ENCODE data around the gene ID2. TPM values are rescaled to one million over a fixed set of nuclear protein-coding genes. Genes with fewer than 3 reads are reported as not detected.

Gene ID2
- polyA plus RNA-seq, 2 of the 4 experiments (the other 2 are of a cell fraction), result 177 to 181 TPM

DNA sequence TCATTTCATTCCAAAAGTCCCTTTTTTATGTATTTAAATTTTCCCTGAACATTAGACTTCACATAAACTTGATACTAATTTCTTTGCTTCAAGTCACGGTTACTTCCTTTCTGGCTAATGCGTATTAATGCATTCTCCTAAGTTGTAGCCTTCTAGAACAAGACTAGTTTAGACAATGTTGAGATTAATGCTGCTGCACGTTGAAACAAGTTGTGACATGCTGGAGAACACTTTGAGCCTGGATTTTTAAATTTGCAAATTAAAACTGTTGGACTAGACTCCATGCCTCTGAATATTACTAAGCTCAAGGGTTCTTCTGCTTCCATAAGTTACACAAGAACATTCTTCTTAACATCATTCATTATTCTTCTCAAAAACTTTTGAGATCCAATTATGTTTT is 29.1 kb downstream of the ID2 start:
- ATAC-seq, result no peak
- ChIA-PET CTCF (interaction anchor here (0.5 to 1.1 kb wide), 2 partner anchors 25 to 31 kb away, joined by 3 read pairs; no protein-coding TSS in a partner anchor), POLR2A (no interaction called here)
- no peak for TF ChIP-seq FOSL2 (IDR thresholded peaks at IDR 0.05)
- no peak for TF ChIP-seq FOSL2 (CRISPR knock-in tag; IDR thresholded peaks at IDR 0.05)
- TF ChIP-seq CBX8 (IDR thresholded peaks at IDR 0.05), result no peak
- TF ChIP-seq NPAS2 (CRISPR knock-in tag; IDR thresholded peaks at IDR 0.05; ENCODE audit: borderline replicate concordance), result no peak
- no peak for TF ChIP-seq ATOH8 (CRISPR knock-in tag; IDR thresholded peaks at IDR 0.05; ENCODE audit: low read depth)
- no peak for TF ChIP-seq MYC (IDR thresholded peaks at IDR 0.05; ENCODE audit: borderline replicate concordance, low read length)
- TF ChIP-seq PHF8 (IDR thresholded peaks at IDR 0.05; ENCODE audit: borderline replicate concordance, low read depth), result no peak
- TF ChIP-seq MAX (IDR thresholded peaks at IDR 0.05), result no peak
- TF ChIP-seq FOXS1 (CRISPR knock-in tag; IDR thresholded peaks at IDR 0.05), result no peak
- Histone ChIP-seq H3K9me3 (0 out of 3 replicates have a peak, but pooled peaks cover 7% of the 10 kb centered on the region), H3K4me3 (no peak overlapping the region), H3K4me2 (no peak overlapping the region), H3K4me1 (no peaks in the 10 kb centered on the region), H3K27ac (no peak overlapping the region)
- DNase-seq (ENCODE audit: low read depth in 1 of 2, low spot score in 1 of 2), result no peak
- FAIRE-seq, result no peak
- WGBS (ENCODE audit: missing lambda C conversion rate), result 66% methylated on average over 3 of the region's 3 CpGs

GRCh38 chr2:8714283-8714682 is 32.4 kb downstream of the ID2 start:
- Histone ChIP-seq H3K4me1 (no peaks in the 10 kb centered on the region), H3K9me3 (0 out of 3 replicates have a peak, but pooled peaks cover 10% of the 10 kb centered on the region), H3K4me3 (no peak overlapping the region), H3K27ac (no peak overlapping the region), H3K4me2 (no peak overlapping the region)
- 67% methylated on average over 7 of the region's 7 CpGs for WGBS (ENCODE audit: missing lambda C conversion rate)
- CTCF ChIA-PET, result interaction anchor here (1.3 to 1.4 kb wide), 2 partner anchors 21 to 1287 kb away, joined by 4 read pairs; no protein-coding TSS in a partner anchor
- TF ChIP-seq HOXA7 (CRISPR knock-in tag; IDR thresholded peaks at IDR 0.05) (no peak), POLR2AphosphoS2 (conservative IDR thresholded peaks at IDR 0.05; ENCODE audit: low read length) (no peak), RAD21 (conservative IDR thresholded peaks at IDR 0.05 in 1 of 2, IDR thresholded peaks at IDR 0.05 in 1 of 2) (no peak), KDM1A (IDR thresholded peaks at IDR 0.05; ENCODE audit: low read depth) (no peak), ZSCAN20 (CRISPR knock-in tag; IDR thresholded peaks at IDR 0.05) (no peak), GATA3 (IDR thresholded peaks at IDR 0.05; ENCODE audit: borderline replicate concordance) (no peak), SMC3 (IDR thresholded peaks at IDR 0.05) (no peak), ATOH8 (CRISPR knock-in tag; IDR thresholded peaks at IDR 0.05; ENCODE audit: low read depth) (no peak), ELK1 (IDR thresholded peaks at IDR 0.05; ENCODE audit: low read depth, low read length) (no peak), EHF (CRISPR knock-in tag; IDR thresholded peaks at IDR 0.05) (no peak), RNF2 (IDR thresholded peaks at IDR 0.05; ENCODE audit: borderline replicate concordance, low read depth) (no peak)
- POLR2A ChIA-PET, result no interaction called here
- FAIRE-seq, result no peak
- DNase-seq (ENCODE audit: low read depth in 1 of 2, low spot score in 1 of 2), result no peak
- no peak for ATAC-seq

GRCh38 chr2:8714971-8715370 is 33.1 kb downstream of the ID2 start:
- 64% methylated on average over 5 of the region's 5 CpGs for WGBS (ENCODE audit: missing lambda C conversion rate)
- H3K4me1 ChIP-seq, result no peaks in the 10 kb centered on the region
- POLR2A ChIA-PET, result no interaction called here
- H3K9me3 ChIP-seq, result 0 out of 3 replicates have a peak, but pooled peaks cover 10% of the 10 kb centered on the region
- H3K4me3 ChIP-seq, result no peak overlapping the region
- CTCF ChIA-PET, result interaction anchor here (1.3 to 1.4 kb wide), 2 partner anchors 22 to 1288 kb away, joined by 4 read pairs; no protein-coding TSS in a partner anchor
- ATAC-seq, result no peak
- no peak overlapping the region for H3K4me2 ChIP-seq
- H3K27ac ChIP-seq, result no peak overlapping the region
- FAIRE-seq, result no peak
- no peak for DNase-seq (ENCODE audit: low read depth in 1 of 2, low spot score in 1 of 2)
- TF ChIP-seq KDM5A (IDR thresholded peaks at IDR 0.05), result no peak
- TF ChIP-seq, protein P1, sequence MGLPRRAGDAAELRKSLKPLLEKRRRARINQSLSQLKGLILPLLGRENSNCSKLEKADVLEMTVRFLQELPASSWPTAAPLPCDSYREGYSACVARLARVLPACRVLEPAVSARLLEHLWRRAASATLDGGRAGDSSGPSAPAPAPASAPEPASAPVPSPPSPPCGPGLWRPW (IDR thresholded peaks at IDR 0.05), result no peak
- TF ChIP-seq E2F6 (IDR thresholded peaks at IDR 0.05; ENCODE audit: borderline replicate concordance, low read depth), result no peak
- no peak for TF ChIP-seq REST (IDR thresholded peaks at IDR 0.05)
- TF ChIP-seq EHMT2 (IDR thresholded peaks at IDR 0.05; ENCODE audit: low read depth), result no peak
- no peak for TF ChIP-seq ZC3H11A (IDR thresholded peaks at IDR 0.05)
- TF ChIP-seq EP300 (IDR thresholded peaks at IDR 0.05), result no peak
- TF ChIP-seq MAZ (IDR thresholded peaks at IDR 0.05; ENCODE audit: borderline replicate concordance, low read depth, low read length), result no peak
- no peak for TF ChIP-seq NR3C1 (IDR thresholded peaks at IDR 0.05)
- no peak for TF ChIP-seq HOXB5 (CRISPR knock-in tag; IDR thresholded peaks at IDR 0.05)

Measured in A549 (cell line).